Mucosa of gallbladder (tissue), 1 donor: ENCODE data around the gene NUDT6. TPM values are rescaled to one million over a fixed set of nuclear protein-coding genes. Genes with fewer than 3 reads are reported as not detected.
"Not testable (repeated sequence)": the region's sequence is repeated elsewhere in the genome, so short reads cannot be mapped to it uniquely, and the experiment has no call there.

Source experiments
- DNase-seq: peaks from one replicate; pipeline ENCODE4 v3.0.0-alpha.2; 2020; ENCODE audit warnings: low spot score
- total RNA-seq: library from RNA; stranded (reverse); gene quantifications from one replicate; pipeline ENCODE4 v1.2.1, GENCODE V29; 2021
- donor health status: DM: no; HTN: no; CAD: no.

The NUDT6 gene
- total RNA-seq, 1 donor from 2014 or later, result 3.5 TPM

DNA sequence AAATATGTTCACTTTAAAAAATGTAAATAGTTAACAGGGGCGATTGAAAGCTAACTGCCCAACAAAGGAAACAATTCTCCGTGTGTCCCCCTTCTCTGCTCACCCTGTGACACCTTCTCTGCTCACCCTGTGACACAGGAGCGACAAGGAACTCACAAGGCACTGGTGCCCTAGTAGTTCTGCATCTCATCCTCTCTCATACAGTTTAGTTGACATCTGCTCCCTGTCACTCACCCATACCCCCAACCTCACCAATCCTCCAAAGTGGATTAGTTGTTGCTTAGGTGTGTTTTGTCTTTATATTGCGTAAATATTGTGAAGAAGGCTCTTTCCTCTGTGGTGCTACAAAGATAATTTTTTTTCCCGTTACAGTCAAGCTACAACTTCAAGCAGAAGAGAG, 46.4 kb downstream of the NUDT6 start:
- DNase-seq, result no peak

DNA sequence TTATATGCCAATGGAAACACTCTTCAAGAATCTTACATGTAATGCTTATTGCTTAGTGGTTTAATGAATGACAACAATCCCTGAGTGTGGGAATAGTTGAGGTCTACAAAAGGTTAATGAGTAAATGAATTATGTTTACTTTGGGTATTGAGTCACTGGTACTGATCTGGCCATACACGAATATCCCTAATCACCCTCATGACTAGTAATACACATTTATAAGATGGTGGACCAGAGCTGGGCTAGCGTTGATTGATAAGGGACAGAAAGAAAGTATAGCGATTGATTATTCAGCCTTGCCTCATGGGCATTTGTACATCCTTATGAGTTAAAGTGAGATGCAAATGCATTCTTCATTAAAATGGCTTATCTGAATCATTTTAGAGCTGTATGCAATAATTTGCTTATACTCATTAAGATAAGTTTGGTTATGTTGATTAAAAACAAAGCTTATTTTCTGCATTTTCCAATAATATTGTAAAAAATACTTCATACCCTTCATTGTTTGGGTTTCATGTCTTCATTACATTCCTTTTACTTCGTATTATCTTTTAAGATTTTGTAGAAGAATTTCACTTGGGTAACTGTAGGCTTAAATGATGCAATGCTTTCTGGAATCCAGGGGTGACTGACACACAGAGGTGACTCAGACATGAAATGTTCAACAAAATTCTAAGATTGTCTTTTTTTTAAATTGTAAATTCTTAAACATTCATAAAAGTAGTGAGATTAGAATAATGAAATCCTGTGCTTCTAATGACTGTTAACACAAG, 48.4 kb downstream of the NUDT6 start:
- no peak for DNase-seq

DNA sequence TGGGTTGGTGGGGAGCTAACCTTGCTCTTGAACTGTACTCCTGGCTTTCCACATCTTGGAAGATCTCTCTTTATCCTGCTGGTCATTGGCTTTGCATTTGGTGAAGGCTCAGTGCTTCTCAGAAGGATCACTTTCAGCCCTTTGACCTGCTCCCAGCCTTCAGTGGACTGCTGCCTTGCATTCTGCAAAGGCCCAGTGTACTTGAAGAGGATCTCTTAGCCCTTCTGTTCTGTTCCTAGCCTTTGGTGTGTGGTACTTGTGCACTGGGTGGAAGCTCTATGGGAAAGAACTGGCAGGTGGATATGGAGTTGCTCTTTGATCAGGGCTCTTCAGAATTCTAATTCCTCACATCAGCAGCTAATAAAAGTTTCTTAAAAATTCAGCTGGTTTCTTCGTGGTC, 49.3 kb downstream of the NUDT6 start:
- no peak for DNase-seq

- not testable (repeated sequence) for DNase-seq
Measured at GRCh38 chr4:122868235-122868634, 54.2 kb downstream of the NUDT6 start.

- DNase-seq, result no peak
Measured at GRCh38 chr4:122865425-122865824, 57.0 kb downstream of the NUDT6 start.

DNA sequence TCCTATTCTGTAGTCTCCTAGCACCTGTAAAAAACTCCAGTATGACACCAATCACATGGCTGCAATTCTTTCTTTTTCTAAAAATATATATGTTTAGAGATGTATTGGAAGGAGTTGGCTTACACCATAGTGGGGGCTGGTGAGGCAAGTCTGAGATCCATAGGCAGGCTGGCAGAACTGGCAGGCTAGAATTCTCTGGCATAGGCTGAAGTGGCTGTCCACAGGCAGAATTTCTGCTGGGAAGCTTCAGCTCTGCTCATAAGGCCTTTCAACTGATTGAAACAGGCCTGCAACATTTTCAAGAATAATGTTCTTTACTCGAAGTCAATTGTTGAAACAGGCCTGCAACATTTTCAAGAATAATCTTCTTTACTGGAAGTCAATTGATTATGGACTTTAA, 58.8 kb downstream of the NUDT6 start:
- DNase-seq, result no peak

GRCh38 chr4:122861172-122861943, 61.0 kb downstream of the NUDT6 start:
- no peak for DNase-seq

GRCh38 chr4:122858705-122859104, 63.7 kb downstream of the NUDT6 start:
- no peak for DNase-seq

GRCh38 chr4:122857160-122857559, 65.2 kb downstream of the NUDT6 start:
- no peak for DNase-seq

GRCh38 chr4:122855353-122855890, 67.0 kb downstream of the NUDT6 start:
- DNase-seq, result no peak

GRCh38 chr4:122854447-122855352, 67.7 kb downstream of the NUDT6 start:
- no peak for DNase-seq

DNA sequence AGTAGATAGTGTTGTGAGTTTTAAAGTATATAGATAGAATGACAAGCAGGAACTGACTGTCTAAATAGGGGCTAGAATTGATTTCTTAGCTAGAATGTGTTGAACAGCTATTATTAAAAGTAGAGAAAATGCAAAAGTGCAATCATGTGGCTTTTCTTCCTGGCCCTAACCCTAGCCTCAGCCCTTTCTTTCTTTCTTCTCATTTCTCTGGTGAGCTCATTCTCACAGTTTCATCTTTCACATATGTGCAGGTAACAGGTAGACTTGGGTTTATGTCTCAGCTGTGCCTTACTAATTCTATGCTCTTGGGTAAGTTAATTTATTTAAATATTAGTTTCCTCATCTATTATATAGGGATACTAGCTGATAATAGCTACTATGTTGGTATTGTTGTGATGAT, 70.8 kb downstream of the NUDT6 start:
- no peak for DNase-seq

DNA sequence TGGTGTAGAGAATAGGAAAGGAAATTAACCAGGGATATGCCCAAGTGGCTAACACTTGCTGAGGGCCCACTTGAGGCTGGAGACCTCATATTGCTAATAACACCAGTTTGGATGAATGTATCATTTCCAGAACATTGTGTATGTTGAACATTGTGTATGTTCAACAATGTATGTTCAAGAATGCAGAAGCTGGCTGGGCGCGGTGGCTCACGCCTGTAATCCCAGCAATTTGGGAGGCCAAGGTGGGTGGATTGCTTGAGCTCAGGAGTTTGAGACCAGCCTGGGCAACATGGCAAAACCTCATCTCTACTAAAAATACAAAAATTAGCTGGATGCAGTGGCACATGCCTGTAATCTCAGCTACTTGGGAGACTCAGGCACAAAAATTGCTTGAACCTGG, 72.6 kb downstream of the NUDT6 start:
- DNase-seq, result not testable (repeated sequence)

DNA sequence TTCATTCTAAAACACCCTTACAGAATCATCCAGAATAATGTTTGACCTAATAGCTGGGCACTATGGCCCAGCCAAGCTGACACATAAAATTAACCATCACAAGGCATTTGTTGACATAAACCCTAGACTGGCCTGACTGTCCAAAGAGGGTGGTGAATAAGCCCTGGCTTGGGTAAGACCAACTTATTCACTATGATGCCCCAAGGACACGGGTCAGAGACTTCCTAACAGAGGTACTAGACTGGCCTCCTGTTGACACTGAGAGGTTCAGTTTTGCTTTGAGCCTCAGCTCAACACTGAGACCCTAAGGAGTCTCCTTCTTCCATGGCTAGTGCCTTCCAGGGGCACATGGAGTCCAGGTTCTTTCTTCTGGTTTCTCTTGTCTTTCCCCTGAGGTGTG, 74.5 kb downstream of the NUDT6 start:
- DNase-seq, result no peak

- no peak for DNase-seq
Measured at GRCh38 chr4:122845760-122846159, 76.6 kb downstream of the NUDT6 start.

DNA sequence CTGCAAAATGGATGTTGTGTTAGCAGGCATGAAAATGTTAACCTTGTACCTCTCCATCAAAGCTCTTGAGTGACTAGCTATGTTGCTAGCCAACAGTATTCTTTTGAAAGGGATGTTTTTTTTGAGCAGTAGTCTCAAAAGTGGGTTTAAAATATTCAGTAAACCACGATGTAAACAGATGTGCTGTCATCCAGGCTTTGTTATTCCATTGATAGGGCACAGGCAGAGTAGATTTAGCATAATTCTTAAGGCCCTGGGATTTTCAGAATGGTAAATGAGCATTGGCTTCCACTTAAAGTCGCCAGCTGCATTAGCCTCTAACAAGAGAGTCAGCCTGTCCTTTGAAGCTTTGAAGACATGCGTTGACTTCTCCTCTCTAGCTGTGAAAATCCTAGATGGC, 77.3 kb downstream of the NUDT6 start:
- no peak for DNase-seq

DNA sequence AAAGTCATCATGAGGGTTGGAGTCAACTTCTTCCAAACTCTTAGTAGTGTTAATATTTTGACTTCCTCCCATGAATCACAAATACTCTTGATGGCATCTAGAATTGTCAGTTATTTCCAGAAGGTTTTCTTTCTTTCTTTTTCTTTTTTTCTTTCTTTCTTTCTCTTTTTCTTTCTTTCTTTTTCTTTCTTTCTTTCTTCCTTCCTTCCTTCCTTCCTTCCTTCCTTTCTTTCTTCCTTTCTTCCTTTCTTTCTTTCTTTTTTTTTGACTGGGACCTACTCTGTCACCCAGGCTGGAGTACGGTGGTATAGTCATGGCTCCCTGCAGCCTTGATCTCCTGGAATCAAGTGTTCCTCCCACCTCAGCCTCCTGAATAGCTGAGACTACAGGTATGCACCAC, 78.0 kb downstream of the NUDT6 start:
- not testable (repeated sequence) for DNase-seq

DNA sequence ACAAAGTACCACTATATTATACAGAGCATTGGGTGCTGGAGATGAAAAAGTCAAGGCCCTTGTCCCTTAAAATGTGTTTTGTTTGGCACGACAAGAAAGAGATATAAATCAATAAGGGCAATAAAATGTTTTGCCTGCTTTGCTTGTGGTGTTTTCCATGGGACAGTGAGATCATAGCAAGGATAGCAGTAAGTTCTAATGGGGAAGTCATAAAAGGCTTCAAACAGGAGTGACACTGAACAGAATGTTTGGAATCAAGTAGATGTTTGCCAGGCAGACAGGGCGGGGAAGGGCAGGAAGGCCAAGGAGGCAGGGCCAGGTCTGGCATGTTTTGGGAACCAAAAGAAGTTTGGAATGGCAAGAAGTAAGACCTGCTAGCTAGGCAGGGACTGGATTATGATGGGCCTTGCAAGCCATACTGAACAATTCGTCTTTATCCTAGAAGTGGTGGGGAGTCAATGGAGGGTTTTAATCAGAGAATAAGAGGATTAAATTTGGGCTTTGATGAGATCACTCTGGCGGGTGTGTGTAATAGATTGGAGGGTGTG, 79.3 kb downstream of the NUDT6 start:
- no peak for DNase-seq
